ENCODE measurements around the gene RNF130. TPM values are rescaled to one million over a fixed set of nuclear protein-coding genes. Genes with fewer than 3 reads are reported as not detected.
A peak's percentile ranks its signal among the peaks of the same experiment; 100 is the strongest.

RNF130 gene
- total and polyA plus RNA-seq, 9 of the 15 experiments (the other 6 are each of a cell fraction or from before 2014, with no cell fraction given): 5.8 to 39.4 (median 27.1) TPM

DNA sequence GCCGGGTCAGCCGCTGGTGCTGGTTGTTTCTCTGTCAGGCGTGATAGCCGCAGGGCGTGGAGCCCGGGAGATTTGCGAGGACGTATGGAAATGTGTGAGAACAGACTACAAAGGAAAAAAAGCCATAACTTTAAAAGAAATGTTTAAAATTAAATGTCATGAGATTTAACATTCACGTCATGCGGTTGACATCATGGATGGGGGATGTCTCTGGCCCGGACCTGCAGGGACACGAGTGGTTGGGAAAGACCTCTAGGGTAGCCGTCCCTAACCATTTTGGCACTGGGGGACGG lies 643 bp upstream of the RNF130 start (continued):
- TF ChIP-seq TAF7 (tag; IDR thresholded peaks at IDR 0.05): no peak
- TF ChIP-seq KHSRP (IDR thresholded peaks at IDR 0.05): no peak
- TF ChIP-seq CSDE1 (IDR thresholded peaks at IDR 0.05): peak in 1 of 2 experiments; percentile 55; a peak in 1 of 4 replicates
- TF ChIP-seq E2F3 (CRISPR knock-in tag; IDR thresholded peaks at IDR 0.05): peak; percentile 6; the same call in 1 of the 2 replicates
- TF ChIP-seq CHD4 (IDR thresholded peaks at IDR 0.05; ENCODE audit: insufficient read depth, insufficient replicate concordance, low read depth, low read length, poor library complexity, severe bottlenecking): no peak
- TF ChIP-seq CCAR2 (IDR thresholded peaks at IDR 0.05; ENCODE audit: low read depth, low read length): no peak
- TF ChIP-seq ZNF79 (CRISPR knock-in tag; IDR thresholded peaks at IDR 0.05; ENCODE audit: low read depth): 0 out of 2 replicates have a peak, but pooled peaks have one; percentile 15
- 0 out of 2 replicates have a peak, but pooled peaks have one; percentile 2 for TF ChIP-seq GATAD2A (IDR thresholded peaks at IDR 0.05)
- TF ChIP-seq, protein P1, sequence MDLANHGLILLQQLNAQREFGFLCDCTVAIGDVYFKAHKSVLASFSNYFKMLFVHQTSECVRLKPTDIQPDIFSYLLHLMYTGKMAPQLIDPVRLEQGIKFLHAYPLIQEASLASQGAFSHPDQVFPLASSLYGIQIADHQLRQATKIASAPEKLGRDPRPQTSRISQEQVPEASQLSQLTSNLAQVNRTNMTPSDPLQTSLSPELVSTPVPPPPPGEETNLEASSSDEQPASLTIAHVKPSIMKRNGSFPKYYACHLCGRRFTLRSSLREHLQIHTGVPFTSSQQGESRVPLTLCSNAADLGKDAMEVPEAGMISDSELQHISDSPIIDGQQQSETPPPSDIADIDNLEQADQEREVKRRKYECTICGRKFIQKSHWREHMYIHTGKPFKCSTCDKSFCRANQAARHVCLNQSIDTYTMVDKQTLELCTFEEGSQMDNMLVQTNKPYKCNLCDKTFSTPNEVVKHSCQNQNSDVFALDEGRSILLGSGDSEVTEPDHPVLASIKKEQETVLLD (IDR thresholded peaks at IDR 0.05): peak; percentile 87; the same call in 1 of the 2 replicates
- TF ChIP-seq SMARCE1 (IDR thresholded peaks at IDR 0.05): no peak
- TF ChIP-seq FOXA3 (CRISPR knock-in tag; conservative IDR thresholded peaks at IDR 0.05 in 1 of 2, IDR thresholded peaks at IDR 0.05 in 1 of 2): 0 out of 4 replicates have a peak, but pooled peaks of 1 of the 2 experiments have one; percentile 1
- no peak for TF ChIP-seq RBM25 (IDR thresholded peaks at IDR 0.05; ENCODE audit: low read depth, low read length, severe bottlenecking)
- no peak for TF ChIP-seq TBL1XR1 (IDR thresholded peaks at IDR 0.05; ENCODE audit: low read length in 2 of 2)
- 0 out of 2 replicates have a peak, but pooled peaks have one; percentile 4 for TF ChIP-seq ZNF165 (CRISPR knock-in tag; IDR thresholded peaks at IDR 0.05; ENCODE audit: borderline replicate concordance)
- 0 out of 2 replicates have a peak, but pooled peaks have one; percentile 96 for TF ChIP-seq ZNF282 (CRISPR knock-in tag; IDR thresholded peaks at IDR 0.05)
- no peak; the same call in 1 of the 2 replicates for TF ChIP-seq ZNF224 (CRISPR knock-in tag; IDR thresholded peaks at IDR 0.05)
- TF ChIP-seq CBX5 (IDR thresholded peaks at IDR 0.05; ENCODE audit: borderline replicate concordance, low read depth): peak; percentile 7; the same call in 1 of the 2 replicates
- no peak for TF ChIP-seq MYBL2 (IDR thresholded peaks at IDR 0.05; ENCODE audit: low read depth)
- TF ChIP-seq MYBL2 (CRISPR knock-in tag; IDR thresholded peaks at IDR 0.05; ENCODE audit: borderline replicate concordance): no peak; the same call in 1 of the 2 replicates
- TF ChIP-seq, protein P2, sequence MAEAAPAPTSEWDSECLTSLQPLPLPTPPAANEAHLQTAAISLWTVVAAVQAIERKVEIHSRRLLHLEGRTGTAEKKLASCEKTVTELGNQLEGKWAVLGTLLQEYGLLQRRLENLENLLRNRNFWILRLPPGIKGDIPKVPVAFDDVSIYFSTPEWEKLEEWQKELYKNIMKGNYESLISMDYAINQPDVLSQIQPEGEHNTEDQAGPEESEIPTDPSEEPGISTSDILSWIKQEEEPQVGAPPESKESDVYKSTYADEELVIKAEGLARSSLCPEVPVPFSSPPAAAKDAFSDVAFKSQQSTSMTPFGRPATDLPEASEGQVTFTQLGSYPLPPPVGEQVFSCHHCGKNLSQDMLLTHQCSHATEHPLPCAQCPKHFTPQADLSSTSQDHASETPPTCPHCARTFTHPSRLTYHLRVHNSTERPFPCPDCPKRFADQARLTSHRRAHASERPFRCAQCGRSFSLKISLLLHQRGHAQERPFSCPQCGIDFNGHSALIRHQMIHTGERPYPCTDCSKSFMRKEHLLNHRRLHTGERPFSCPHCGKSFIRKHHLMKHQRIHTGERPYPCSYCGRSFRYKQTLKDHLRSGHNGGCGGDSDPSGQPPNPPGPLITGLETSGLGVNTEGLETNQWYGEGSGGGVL (CRISPR knock-in tag; IDR thresholded peaks at IDR 0.05): no peak
- TF ChIP-seq RNF2 (IDR thresholded peaks at IDR 0.05): peak; percentile 97; the same call in 1 of the 2 replicates
- 0 out of 2 replicates have a peak, but pooled peaks have one; percentile 7 for TF ChIP-seq ZBTB17 (CRISPR knock-in tag; IDR thresholded peaks at IDR 0.05)
- no peak for TF ChIP-seq RFX1 (IDR thresholded peaks at IDR 0.05)
- TF ChIP-seq, protein P3, sequence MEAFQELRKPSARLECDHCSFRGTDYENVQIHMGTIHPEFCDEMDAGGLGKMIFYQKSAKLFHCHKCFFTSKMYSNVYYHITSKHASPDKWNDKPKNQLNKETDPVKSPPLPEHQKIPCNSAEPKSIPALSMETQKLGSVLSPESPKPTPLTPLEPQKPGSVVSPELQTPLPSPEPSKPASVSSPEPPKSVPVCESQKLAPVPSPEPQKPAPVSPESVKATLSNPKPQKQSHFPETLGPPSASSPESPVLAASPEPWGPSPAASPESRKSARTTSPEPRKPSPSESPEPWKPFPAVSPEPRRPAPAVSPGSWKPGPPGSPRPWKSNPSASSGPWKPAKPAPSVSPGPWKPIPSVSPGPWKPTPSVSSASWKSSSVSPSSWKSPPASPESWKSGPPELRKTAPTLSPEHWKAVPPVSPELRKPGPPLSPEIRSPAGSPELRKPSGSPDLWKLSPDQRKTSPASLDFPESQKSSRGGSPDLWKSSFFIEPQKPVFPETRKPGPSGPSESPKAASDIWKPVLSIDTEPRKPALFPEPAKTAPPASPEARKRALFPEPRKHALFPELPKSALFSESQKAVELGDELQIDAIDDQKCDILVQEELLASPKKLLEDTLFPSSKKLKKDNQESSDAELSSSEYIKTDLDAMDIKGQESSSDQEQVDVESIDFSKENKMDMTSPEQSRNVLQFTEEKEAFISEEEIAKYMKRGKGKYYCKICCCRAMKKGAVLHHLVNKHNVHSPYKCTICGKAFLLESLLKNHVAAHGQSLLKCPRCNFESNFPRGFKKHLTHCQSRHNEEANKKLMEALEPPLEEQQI (IDR thresholded peaks at IDR 0.05): no peak
- no peak for TF ChIP-seq MEIS2 (IDR thresholded peaks at IDR 0.05; ENCODE audit: partially characterized antibody)
